GM19240 (cell line): ENCODE results near the gene ERMAP.
"Not testable (repeated sequence)": the region's sequence is repeated elsewhere in the genome, so short reads cannot be mapped to it uniquely, and the experiment has no call there.

Experiments used
- DNase-seq: peaks from one replicate; pipeline ENCODE4 v3.0.0; 2011; ENCODE audit warnings: low spot score; ENCODE audit not compliant: insufficient read length

The ERMAP gene

GRCh38 chr1:42873108-42873507, 56.2 kb downstream of the ERMAP start:
- not testable (repeated sequence) for DNase-seq

- DNase-seq, result no peak
These were observed 56.7 kb downstream of the ERMAP start for GRCh38 chr1:42873670-42874069.

GRCh38 chr1:42876009-42876408, 59.1 kb downstream of the ERMAP start:
- DNase-seq, result no peak

DNA sequence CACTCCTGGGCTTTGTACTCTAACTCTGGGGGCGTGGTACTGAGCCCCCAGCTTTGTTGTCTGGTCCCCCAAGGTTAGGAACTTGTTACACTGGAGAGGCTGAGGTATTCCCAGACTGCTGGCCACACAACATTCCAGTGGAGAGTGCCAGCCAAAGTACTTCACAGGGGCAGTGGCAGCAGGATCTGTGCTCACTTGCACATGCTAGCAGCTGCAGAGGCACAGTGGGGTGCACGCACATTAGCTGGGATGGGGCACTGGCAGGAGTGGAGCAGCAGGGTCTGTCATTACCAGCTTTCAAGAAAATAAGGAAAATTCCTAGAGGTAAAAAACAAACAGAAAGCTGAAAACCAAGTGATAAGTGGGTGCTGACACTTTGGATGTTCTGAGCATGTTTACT, 60.5 kb downstream of the ERMAP start:
- DNase-seq, result no peak

DNA sequence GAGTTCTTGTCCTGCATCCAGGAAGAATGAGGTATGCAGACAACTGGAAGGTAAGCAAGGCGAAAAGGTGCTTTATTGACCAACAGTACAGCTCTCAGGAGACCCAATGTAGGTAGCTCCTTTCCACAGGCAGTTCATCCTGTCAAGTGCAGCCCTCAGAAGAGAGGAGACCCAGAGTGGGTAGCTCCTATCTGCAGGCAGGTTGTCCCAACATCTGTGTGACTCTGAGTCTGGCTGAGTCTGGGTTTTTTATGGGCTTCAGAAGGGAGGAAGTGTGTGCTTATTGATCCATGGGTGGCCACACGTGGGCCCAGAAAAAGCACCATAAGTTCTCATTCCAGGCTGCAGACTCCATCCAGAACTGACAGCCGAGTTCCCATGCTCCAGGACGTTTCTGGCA, 63.5 kb downstream of the ERMAP start:
- no peak for DNase-seq

GRCh38 chr1:42886046-42886739, 69.3 kb downstream of the ERMAP start:
- DNase-seq, result no peak

- DNase-seq, result no peak
These were observed 69.9 kb downstream of the ERMAP start for GRCh38 chr1:42886800-42887199.

- DNase-seq, result no peak
These were observed 70.4 kb downstream of the ERMAP start for GRCh38 chr1:42887366-42887765.

DNA sequence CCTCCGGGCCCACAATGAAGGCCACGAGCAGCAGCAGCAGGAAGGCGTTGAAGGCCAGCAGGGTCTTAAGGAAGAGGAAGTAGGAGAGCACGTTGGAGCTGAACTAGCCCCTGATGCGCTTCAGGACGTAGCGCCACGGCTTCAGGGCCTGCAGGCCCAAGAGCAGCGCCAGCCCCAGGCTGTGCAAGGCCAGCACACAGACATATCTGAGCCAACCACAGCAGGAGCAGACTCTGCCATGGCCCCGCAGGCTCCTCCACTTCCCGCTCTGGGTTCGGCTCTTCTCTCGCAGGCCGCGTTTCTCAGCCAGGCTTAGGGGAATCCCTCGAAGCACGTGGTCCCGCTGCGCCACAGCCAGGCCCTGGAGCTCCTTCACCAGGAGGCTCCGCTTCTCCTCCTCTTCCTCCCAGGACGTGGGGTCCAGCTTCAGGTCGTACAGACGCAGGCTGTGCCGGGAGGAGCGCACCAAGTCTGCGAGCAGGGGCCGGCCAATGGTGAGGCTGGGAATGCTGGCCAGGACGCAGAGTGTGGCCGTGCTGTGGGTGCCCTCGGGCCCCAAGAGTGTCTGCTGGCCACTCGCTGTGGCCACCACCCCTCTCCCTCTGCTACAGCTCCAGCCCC, 71.2 kb downstream of the ERMAP start:
- no peak for DNase-seq

DNA sequence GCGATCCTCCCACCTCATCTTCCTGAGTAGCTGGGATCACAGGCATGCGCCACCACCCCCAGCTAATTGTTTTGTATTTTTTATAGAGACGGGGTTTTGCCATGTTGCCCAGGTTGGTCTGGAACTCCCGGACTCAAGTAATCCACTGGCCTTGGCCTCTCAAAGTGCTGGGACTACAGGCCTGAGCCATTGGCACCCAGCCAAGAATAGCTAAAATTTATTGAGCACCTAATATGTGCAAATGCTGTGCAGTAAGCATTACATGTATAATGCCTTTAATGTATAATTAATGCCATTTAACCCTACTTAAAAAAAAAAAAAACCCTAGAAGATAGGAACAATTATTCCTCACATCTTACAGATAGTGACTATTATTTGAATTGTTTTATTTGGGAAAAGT, 72.3 kb downstream of the ERMAP start:
- DNase-seq, result no peak

- no peak for DNase-seq
These were observed 74.7 kb downstream of the ERMAP start for GRCh38 chr1:42891465-42892138.
